SKM-1 treated with dmso at 0.1 percent for 144 hours (cell line): ENCODE data around the gene SAMHD1.
"Not testable (repeated sequence)": the region's sequence is repeated elsewhere in the genome, so short reads cannot be mapped to it uniquely, and the experiment has no call there.

Experiments
- DNase-seq: peaks from one replicate; lab custom pipeline; 2025; ENCODE audit not compliant: unreplicated experiment; lab: John Stamatoyannopoulos, UW

Gene SAMHD1

GRCh38 chr20:36856691-36857635, 94.5 kb downstream of the SAMHD1 start:
- no peak for DNase-seq

- DNase-seq, result no peak
Observed at GRCh38 chr20:36856195-36856594, 95.3 kb downstream of the SAMHD1 start.

GRCh38 chr20:36855241-36855657, 96.3 kb downstream of the SAMHD1 start:
- DNase-seq, result no peak

- DNase-seq, result no peak
Observed at GRCh38 chr20:36854348-36855240, 96.9 kb downstream of the SAMHD1 start.

- no peak for DNase-seq
Observed at GRCh38 chr20:36852187-36852586, 99.3 kb downstream of the SAMHD1 start.

GRCh38 chr20:36851490-36851889, 100.0 kb downstream of the SAMHD1 start:
- DNase-seq, result no peak

GRCh38 chr20:36850759-36851158, 100.7 kb downstream of the SAMHD1 start:
- no peak for DNase-seq

- no peak for DNase-seq
Observed at GRCh38 chr20:36849333-36850065, 102.0 kb downstream of the SAMHD1 start.

GRCh38 chr20:36848677-36849076, 102.8 kb downstream of the SAMHD1 start:
- no peak for DNase-seq

- no peak for DNase-seq
Observed at GRCh38 chr20:36848078-36848660, 103.3 kb downstream of the SAMHD1 start.

- DNase-seq, result no peak
Observed at GRCh38 chr20:36847710-36848040, 103.8 kb downstream of the SAMHD1 start.

- no peak for DNase-seq
Observed at GRCh38 chr20:36847009-36847709, 104.3 kb downstream of the SAMHD1 start.

- DNase-seq, result no peak
Observed at GRCh38 chr20:36845288-36845971, 106.1 kb downstream of the SAMHD1 start.

GRCh38 chr20:36841030-36841429, 110.5 kb downstream of the SAMHD1 start:
- DNase-seq, result not testable (repeated sequence)
